Measurements from ENCODE around the gene DEGS2. TPM values are rescaled to one million over a fixed set of nuclear protein-coding genes. Genes with fewer than 3 reads are reported as not detected.

DEGS2 gene
- total and polyA plus RNA-seq, 4 donors, result 3.6 to 7.4 (median 5.7) TPM

DNA sequence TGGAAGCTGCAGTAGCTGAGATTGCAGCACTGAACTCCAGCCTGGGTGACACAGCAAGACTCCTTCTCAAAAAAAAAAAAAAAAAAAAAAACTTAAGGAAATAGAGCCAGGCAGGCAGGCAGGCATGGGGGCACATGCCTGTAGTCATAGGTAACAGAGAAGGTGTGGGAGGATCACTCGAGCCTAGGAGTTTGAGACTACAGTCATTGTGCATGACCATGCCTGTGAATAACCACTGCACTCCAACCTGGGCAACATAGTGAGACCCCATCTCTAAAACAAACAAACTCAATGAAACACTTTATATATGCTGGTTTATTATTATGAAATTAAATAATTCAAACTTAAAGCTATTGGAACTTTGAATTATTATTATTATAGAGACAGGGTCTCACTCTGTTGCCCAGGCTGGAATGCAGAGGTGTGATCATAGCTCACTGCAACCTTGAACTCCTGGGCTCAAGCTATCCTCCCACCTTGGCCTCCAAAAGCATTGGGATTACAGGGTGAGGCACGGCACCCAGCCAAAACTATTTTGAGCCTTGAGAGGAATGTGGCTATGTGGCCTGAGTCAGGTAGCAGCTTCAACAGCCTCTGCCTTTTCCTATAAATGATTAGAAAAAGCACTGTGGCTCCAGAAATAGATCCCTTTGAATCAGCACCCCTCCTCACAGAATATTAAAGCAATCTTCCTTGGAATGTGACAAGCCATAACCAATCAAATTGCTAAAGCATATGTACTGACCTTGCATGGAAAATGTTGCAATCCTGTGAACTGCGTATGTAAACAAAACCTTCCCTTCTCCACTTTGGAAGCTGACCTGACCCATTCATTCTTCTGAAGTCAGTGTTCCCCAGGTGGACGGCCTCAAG is 44.8 kb upstream of the DEGS2 start:
- H3K9ac ChIP-seq (ENCODE audit: insufficient read depth in 1 of 2, low read length in 2 of 2), result no peak overlapping the region
- WGBS, 2 donors, result 57 to 79% methylated on average over 4 of the region's 4 CpGs
- peak in 2 of 3 donors; percentile 20 to 47 for DNase-seq
- ATAC-seq (ENCODE audit: insufficient read depth, low FRiP score), result peak; percentile 24
- H3K27ac ChIP-seq (ENCODE audit: low read depth in 1 of 2, low read length in 1 of 2), result peak overlapping the region in 1 of 2 donors; percentile 51
- no peaks in the 10 kb centered on the region for H3K9me3 ChIP-seq (ENCODE audit: control insufficient read depth in 4 of 4, insufficient read depth in 3 of 4, low read length in 3 of 4)
- H3K4me3 ChIP-seq, result no peak overlapping the region
- TF ChIP-seq, protein P1, sequence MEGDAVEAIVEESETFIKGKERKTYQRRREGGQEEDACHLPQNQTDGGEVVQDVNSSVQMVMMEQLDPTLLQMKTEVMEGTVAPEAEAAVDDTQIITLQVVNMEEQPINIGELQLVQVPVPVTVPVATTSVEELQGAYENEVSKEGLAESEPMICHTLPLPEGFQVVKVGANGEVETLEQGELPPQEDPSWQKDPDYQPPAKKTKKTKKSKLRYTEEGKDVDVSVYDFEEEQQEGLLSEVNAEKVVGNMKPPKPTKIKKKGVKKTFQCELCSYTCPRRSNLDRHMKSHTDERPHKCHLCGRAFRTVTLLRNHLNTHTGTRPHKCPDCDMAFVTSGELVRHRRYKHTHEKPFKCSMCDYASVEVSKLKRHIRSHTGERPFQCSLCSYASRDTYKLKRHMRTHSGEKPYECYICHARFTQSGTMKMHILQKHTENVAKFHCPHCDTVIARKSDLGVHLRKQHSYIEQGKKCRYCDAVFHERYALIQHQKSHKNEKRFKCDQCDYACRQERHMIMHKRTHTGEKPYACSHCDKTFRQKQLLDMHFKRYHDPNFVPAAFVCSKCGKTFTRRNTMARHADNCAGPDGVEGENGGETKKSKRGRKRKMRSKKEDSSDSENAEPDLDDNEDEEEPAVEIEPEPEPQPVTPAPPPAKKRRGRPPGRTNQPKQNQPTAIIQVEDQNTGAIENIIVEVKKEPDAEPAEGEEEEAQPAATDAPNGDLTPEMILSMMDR (IDR thresholded peaks at IDR 0.05; ENCODE audit: control extremely low read depth, extremely low read depth), result no peak
- peaks cover 0 to 2% (median 0%) of the 10 kb centered on the region in 5 donors for H3K4me1 ChIP-seq (ENCODE audit: control insufficient read depth in 5 of 5, insufficient read depth in 5 of 5, low read length in 5 of 5)
- H3K36me3 ChIP-seq (ENCODE audit: control insufficient read depth in 4 of 4, insufficient read depth in 4 of 4, low read length in 4 of 4), result no peaks in the 10 kb centered on the region
- H3K27me3 ChIP-seq (ENCODE audit: control insufficient read depth in 3 of 3, insufficient read depth in 3 of 3, low read length in 2 of 3), result no peaks in the 10 kb centered on the region

DNA sequence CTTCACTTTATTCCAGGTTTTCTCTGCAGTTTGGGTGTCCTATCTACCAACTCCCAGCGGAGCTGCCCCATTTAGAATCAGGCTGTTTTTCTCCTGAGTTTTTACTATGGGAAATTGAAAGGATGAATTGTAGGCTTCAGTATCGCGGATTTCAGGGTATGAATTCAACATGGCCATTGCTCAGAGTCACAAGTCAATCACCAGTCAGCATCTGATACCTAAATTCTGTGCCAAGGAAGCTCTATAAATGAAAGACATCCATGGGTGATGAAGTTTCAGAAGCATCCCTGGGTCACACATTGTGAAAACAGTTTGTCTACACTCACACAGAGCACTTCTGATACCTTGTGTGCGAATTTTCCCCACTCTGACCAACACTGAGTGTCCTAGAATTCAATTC is 43.7 kb upstream of the DEGS2 start:
- Histone ChIP-seq H3K4me1 (ENCODE audit: control insufficient read depth in 5 of 5, insufficient read depth in 5 of 5, low read length in 5 of 5) (peaks cover 0 to 2% (median 0%) of the 10 kb centered on the region in 5 donors), H3K36me3 (ENCODE audit: control insufficient read depth in 4 of 4, insufficient read depth in 4 of 4, low read length in 4 of 4) (no peaks in the 10 kb centered on the region), H3K9me3 (ENCODE audit: control insufficient read depth in 4 of 4, insufficient read depth in 3 of 4, low read length in 3 of 4) (no peaks in the 10 kb centered on the region), H3K9ac (ENCODE audit: insufficient read depth in 1 of 2, low read length in 2 of 2) (no peak overlapping the region), H3K27ac (ENCODE audit: low read depth in 1 of 2, low read length in 1 of 2) (no peak overlapping the region), H3K27me3 (ENCODE audit: control insufficient read depth in 3 of 3, insufficient read depth in 3 of 3, low read length in 2 of 3) (no peaks in the 10 kb centered on the region), H3K4me3 (no peak overlapping the region)
- WGBS, 2 donors, result 97 to 98% methylated on average over 4 of the region's 4 CpGs
- TF ChIP-seq, protein P1 (IDR thresholded peaks at IDR 0.05; ENCODE audit: control extremely low read depth, extremely low read depth), result no peak
- DNase-seq, result no peak
- ATAC-seq (ENCODE audit: insufficient read depth, low FRiP score), result no peak

DNA sequence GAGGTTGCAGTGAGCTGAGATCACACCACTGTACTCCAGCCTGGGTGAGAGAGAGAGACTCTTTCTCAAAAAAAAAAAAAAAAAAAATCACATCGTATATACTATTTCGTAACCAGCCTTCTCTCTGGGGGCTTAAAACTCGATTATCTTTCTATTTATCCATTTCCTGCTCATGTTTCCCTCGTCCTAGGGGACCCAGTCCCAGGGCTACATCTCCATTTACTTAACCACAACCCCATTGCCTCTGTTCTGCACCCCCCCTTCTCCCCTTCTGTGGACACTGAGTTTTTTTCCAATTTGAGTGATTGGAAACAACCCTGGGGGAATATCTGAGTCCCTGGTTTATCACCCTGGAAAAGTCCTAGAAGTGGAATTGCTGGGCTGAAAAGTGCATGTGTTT is 43.3 kb upstream of the DEGS2 start:
- no peaks in the 10 kb centered on the region for H3K36me3 ChIP-seq (ENCODE audit: control insufficient read depth in 4 of 4, insufficient read depth in 4 of 4, low read length in 4 of 4)
- TF ChIP-seq, protein P1 (IDR thresholded peaks at IDR 0.05; ENCODE audit: control extremely low read depth, extremely low read depth), result no peak
- H3K27ac ChIP-seq (ENCODE audit: low read depth in 1 of 2, low read length in 1 of 2), result no peak overlapping the region
- ATAC-seq (ENCODE audit: insufficient read depth, low FRiP score) (no peak), DNase-seq (peak in 1 of 3 donors; percentile 44)
- no peak overlapping the region for H3K9ac ChIP-seq (ENCODE audit: insufficient read depth in 1 of 2, low read length in 2 of 2)
- no peak overlapping the region for H3K4me3 ChIP-seq
- peaks cover 0 to 2% (median 0%) of the 10 kb centered on the region in 5 donors for H3K4me1 ChIP-seq (ENCODE audit: control insufficient read depth in 5 of 5, insufficient read depth in 5 of 5, low read length in 5 of 5)
- no peaks in the 10 kb centered on the region for H3K27me3 ChIP-seq (ENCODE audit: control insufficient read depth in 3 of 3, insufficient read depth in 3 of 3, low read length in 2 of 3)
- WGBS, 2 donors, result 31 to 53% methylated on average over 4 of the region's 4 CpGs
- H3K9me3 ChIP-seq (ENCODE audit: control insufficient read depth in 4 of 4, insufficient read depth in 3 of 4, low read length in 3 of 4), result no peaks in the 10 kb centered on the region
